AG10803 (cell line): ENCODE measurements around the gene AFM.

Source experiments
- DNase-seq: peaks from one replicate; pipeline ENCODE4 v3.0.0; 2010; ENCODE audit warnings: low read depth
- H3K4me3 ChIP-seq: 2 replicates; pipeline ENCODE4 v1.5.1; 2011; ENCODE audit warnings: mild to moderate bottlenecking, low read length, control low read depth
- TF ChIP-seq, protein P1 (sequence below): conservative IDR thresholded peaks from 2 replicates; pipeline ENCODE4 v1.5.1; 2011; ENCODE audit warnings: mild to moderate bottlenecking, low read length, control low read depth, inconsistent platforms

The AFM gene

DNA sequence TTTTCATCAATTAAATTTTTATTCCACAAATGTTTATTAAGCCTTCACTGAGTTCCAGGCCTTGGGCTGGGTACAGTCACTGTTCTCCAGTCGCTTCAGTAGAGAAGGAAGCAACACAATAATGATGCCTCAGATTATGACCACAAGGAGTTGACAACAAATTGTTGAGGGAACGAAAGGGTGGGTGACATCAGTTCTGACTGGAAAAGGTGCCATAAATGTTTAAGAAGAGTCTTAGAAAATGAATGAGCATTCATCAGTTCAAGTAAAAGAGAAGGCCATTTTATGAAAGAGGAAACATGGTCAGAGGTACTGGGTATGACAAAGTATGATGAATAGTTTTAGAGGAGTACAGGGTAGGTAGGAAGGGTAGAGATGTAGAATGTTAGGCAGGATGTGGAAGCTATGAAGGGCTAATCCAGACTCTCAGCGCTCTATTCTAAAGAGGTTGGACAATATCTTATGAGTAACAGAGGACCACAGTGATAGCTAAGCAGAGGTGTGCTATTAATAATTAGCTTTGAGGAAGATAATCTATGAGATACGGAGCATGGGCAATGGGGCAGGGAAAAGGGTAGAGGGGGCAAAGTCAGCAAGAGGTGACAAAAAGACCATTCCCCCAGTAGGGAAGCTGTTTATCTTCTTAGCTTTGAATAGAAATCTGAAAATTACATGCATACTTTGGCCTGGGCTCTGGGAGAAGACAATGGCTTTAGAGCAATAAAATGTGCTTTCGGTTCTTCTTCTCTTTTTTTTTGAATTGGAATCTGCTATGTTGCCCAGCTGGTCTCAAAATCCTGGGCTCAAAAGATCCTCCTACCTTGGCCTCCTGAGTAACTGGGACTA, 25.1 kb upstream of the AFM start:
- no peak overlapping the region for H3K4me3 ChIP-seq
- TF ChIP-seq, protein P1, sequence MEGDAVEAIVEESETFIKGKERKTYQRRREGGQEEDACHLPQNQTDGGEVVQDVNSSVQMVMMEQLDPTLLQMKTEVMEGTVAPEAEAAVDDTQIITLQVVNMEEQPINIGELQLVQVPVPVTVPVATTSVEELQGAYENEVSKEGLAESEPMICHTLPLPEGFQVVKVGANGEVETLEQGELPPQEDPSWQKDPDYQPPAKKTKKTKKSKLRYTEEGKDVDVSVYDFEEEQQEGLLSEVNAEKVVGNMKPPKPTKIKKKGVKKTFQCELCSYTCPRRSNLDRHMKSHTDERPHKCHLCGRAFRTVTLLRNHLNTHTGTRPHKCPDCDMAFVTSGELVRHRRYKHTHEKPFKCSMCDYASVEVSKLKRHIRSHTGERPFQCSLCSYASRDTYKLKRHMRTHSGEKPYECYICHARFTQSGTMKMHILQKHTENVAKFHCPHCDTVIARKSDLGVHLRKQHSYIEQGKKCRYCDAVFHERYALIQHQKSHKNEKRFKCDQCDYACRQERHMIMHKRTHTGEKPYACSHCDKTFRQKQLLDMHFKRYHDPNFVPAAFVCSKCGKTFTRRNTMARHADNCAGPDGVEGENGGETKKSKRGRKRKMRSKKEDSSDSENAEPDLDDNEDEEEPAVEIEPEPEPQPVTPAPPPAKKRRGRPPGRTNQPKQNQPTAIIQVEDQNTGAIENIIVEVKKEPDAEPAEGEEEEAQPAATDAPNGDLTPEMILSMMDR: no peak
- DNase-seq: no peak

DNA sequence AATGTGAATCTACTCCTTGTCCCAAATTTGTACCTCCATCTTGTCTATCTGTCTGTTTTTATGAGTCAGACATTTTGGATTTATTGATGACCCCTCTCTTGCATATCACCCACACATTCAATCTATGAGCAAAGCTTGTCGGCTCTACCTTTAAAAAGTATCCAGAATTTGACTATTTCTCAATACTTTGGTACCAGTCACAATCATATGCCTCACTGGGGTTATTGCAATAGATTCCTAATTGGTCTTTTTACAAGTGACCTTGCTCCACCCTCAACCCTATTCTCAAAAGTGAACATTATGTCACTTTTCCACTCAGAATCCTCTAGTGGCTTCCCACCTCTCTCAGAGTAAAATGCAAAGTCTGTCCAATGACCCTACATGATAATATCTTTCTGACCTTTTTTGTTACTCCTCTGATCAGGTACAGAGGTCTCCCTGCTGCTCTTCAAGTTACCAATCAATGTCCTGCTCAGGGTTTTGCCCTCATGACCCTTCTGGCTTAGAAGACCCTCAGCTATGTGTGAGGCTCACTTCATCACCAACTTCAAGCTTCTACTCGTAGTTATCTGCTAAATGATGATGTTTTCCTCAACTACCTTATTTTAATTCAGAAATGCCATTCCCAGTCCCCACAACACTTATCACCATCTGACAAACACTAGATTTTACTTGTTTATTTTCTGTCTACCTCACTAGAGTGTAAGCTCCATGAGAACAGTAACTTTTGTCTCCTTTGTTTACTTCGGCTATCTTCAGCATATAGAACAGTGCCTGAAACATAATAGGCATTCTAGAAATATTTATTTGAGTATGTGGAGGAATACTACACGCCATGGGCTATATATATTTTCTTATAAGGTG, 23.1 kb upstream of the AFM start:
- H3K4me3 ChIP-seq: no peak overlapping the region
- DNase-seq: no peak
- TF ChIP-seq, protein P1: no peak

DNA sequence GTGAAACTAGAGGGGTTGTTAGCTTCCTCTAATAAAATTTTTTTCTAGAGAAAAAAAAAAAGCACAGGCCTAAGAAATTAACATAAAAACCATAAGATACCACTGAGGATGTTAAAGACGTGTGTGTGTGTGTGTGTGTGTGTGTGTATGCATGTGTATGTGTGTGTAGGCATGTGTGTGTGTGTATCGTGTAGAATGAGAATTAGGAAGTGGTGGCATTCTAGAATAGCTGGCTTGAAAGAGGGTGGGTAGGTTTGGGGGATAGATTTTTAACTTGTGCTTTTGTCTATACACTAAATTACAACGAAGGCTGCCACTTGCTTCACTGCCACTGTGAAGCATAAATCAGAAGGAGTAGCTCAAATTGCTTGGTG, 22.5 kb upstream of the AFM start:
- H3K4me3 ChIP-seq: no peak overlapping the region
- no peak for DNase-seq
- TF ChIP-seq, protein P1: no peak

DNA sequence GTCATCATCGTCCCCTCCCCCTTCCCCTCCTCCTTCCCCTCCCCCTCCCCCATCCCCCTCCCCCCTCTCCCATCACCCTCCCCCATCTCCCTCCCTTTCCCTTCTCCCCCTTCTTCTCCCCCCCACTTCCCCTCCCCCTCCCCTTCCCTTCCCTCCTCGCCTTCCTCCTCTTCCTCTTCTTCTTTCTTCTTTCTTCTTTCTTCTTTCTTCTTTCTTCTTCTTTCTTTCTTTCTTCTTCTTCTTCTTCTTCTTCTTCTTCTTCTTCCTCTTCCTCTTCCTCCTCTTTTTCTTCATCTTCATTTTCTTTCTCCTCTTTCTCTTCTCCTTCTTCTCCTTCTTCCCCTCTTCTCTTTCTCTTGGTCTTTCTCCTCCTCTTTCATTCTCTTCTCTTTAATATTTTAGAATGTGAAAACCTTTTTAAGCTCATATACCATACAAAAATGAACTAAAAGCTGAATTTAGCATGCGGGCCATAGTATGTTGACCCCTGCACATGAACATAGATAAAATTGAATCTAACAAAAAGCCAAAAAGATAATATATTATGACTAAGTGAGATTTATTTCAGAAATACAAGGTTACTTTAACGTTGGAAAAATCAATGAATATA, 20.5 kb upstream of the AFM start:
- no peak for DNase-seq
- H3K4me3 ChIP-seq: no peak overlapping the region
- TF ChIP-seq, protein P1: no peak

DNA sequence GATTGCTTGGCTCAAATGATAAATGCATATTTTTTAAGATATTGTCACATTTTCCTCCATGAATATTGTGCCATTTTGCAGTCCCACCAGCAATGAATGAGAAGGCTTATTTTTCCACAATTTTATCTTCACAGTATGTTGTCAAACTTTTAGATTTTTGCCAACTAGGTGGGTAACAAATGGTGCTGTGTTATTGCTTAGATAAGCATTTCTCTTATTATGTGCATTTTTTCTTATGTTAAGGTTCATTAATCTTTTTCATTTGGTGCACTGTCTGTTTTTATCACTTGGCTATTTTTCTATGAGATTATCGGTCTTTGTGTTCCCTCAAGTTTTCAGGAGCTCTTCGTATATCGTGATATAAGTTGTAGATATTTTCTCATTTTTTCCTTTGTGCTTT, 13.4 kb upstream of the AFM start:
- TF ChIP-seq, protein P1: no peak
- H3K4me3 ChIP-seq: no peak overlapping the region
- no peak for DNase-seq

DNA sequence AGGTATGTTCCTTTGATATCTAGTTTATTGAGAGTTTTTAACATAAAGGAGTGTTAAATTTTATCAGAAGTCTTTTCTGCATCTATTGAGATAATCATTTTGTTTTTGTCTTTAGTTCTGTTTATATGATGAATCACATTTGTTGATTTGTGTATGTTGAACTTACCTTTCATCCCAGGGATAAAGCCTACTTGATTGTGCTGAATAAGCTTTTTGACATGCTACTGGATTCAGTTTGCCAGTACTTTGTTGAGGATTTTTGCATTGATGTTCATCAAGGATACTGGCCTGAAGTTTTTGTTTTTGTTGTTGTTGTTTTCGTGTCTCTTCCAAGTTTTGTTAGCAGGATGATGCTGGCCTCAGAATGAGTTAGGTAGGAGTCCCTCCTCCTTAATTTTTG, 10.8 kb upstream of the AFM start:
- TF ChIP-seq, protein P1: no peak
- no peak for DNase-seq
- no peak overlapping the region for H3K4me3 ChIP-seq
